Gastrocnemius medialis (tissue), 4 donors: ENCODE data around the gene RAB3D.

Experiments used
- POLR2A ChIP-seq, 2 donors: fragments of 450-650 bp; IDR thresholded peaks; one replicate each; pipeline ENCODE4 v1.6.1; 2017; ENCODE audit warnings: antibody characterized with exemption in 2 of 2, mild to moderate bottlenecking in 2 of 2, moderate library complexity in 2 of 2
- TF ChIP-seq, protein P1 (sequence below), 5 experiments: fragments of 450-650 bp in 3 of 5; fragments of 200-600 bp in 2 of 5; sonication (generic) in 2 of 5; IDR thresholded peaks in 4 of 5; conservative IDR thresholded peaks in 1 of 5; 1 replicate in 4 of 5; 2 replicates in 1 of 5; pipeline ENCODE4 v1.5.1; 2016 to 2019; ENCODE audit warnings: antibody characterized with exemption in 5 of 5, mild to moderate bottlenecking in 3 of 5, moderate library complexity in 3 of 5

DNA sequence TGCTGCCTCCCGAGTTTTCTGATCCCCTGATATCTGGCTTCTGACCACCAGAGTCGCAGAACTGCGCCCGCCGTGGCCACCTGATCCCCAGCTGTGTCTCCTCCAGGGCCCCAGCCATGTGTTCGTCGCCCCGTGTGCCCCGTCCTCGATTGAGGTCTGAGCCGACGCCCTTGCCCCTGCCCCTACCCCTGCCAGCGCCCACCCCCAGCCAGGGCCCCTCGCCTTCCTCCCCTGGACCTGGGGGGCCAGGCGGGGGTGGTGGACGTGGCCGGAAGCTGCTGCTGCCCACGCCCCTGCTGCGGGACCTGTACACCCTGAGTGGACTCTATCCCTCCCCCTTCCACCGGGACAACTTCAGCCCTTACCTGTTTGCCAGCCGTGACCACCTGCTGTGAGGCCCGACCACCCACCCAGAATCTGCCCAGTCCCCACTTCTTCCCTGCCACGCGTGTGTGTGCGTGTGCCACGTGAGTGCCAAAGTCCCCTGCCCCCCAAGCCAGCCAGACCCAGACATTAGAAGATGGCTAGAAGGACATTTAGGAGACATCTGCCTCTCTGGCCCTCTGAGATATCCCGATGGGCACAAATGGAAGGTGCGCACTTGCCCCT is 24.9 kb upstream of the RAB3D start:
- TF ChIP-seq, protein P1, sequence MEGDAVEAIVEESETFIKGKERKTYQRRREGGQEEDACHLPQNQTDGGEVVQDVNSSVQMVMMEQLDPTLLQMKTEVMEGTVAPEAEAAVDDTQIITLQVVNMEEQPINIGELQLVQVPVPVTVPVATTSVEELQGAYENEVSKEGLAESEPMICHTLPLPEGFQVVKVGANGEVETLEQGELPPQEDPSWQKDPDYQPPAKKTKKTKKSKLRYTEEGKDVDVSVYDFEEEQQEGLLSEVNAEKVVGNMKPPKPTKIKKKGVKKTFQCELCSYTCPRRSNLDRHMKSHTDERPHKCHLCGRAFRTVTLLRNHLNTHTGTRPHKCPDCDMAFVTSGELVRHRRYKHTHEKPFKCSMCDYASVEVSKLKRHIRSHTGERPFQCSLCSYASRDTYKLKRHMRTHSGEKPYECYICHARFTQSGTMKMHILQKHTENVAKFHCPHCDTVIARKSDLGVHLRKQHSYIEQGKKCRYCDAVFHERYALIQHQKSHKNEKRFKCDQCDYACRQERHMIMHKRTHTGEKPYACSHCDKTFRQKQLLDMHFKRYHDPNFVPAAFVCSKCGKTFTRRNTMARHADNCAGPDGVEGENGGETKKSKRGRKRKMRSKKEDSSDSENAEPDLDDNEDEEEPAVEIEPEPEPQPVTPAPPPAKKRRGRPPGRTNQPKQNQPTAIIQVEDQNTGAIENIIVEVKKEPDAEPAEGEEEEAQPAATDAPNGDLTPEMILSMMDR (IDR thresholded peaks at IDR 0.05 in 4 of 5, conservative IDR thresholded peaks at IDR 0.05 in 1 of 5): no peak
- TF ChIP-seq POLR2A (IDR thresholded peaks at IDR 0.05): no peak
